ENCODE data around the gene CXCR1.

CXCR1 gene

DNA sequence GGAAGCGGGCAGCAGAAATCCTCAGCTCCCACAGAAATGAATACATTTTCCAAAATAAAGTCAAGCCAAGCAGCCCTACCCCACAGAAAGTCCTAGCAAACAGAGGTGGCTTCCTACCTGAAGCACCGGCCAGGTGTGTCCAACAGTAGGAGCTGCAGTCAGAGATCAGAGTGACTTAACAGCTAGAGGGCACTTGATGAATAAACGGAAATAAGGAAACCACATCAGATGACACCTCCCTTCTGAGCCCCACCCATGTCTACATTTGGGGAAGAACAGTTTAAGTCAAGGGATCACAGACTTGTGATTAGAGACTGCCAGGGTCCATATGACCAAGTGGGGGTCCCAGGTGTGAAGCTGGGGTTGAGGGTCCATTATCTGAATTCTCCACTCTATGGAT, at the start of gene CXCR1:
Gene CXCR1 (minus strand): TSS at position 172 of the 400 bp plus-strand sequence. CDS start 1,751 bp downstream, outside the sequence.
- no peaks in the 10 kb centered on the region for H3K79me2 ChIP-seq (ENCODE audit: insufficient read depth, low read length)

GRCh38 chr2:218216336-218216673, 49.5 kb upstream of the CXCR1 start:
- no peak for TF ChIP-seq CTCF (IDR thresholded peaks at IDR 0.05; ENCODE audit: low read length)
- TF ChIP-seq EZH2 (IDR thresholded peaks at IDR 0.05; ENCODE audit: borderline replicate concordance, low read length), result no peak
- Histone ChIP-seq H3K79me2 (ENCODE audit: insufficient read depth, low read length) (peaks cover 40% of the 10 kb centered on the region), H3K27ac (ENCODE audit: low read depth, low read length, poor library complexity, severe bottlenecking) (no peak overlapping the region), H3K36me3 (ENCODE audit: insufficient read depth, low read length) (peaks cover 18% of the 10 kb centered on the region), H3K4me3 (ENCODE audit: low read depth, low read length, poor library complexity, severe bottlenecking) (peak overlapping the region; percentile 83), H2AFZ (ENCODE audit: low read length) (peak overlapping the region; percentile 22), H3F3A (ENCODE audit: insufficient read depth, low read length) (no peaks in the 10 kb centered on the region), H3K27me3 (ENCODE audit: insufficient read depth, low read length) (no peaks in the 10 kb centered on the region), H3K4me2 (ENCODE audit: low read length) (peak overlapping the region; percentile 67), H3K9ac (ENCODE audit: low read length) (peak overlapping the region; percentile 62), H3K4me1 (ENCODE audit: insufficient read depth, low read length, severe bottlenecking) (peaks cover 41% of the 10 kb centered on the region), H4K20me1 (ENCODE audit: insufficient read depth, low read length) (no peaks in the 10 kb centered on the region), H3K9me2 (ENCODE audit: low read depth, low read length) (no peaks in the 10 kb centered on the region), H3K9me3 (ENCODE audit: low read length) (no peaks in the 10 kb centered on the region)

More for the DNA sequence above, at the start of gene CXCR1:
- Histone ChIP-seq H3K9ac (ENCODE audit: low read length) (no peak within 1 kb of the TSS), H4K20me1 (ENCODE audit: insufficient read depth, low read length) (no peaks in the 10 kb centered on the region), H3K4me3 (ENCODE audit: low read depth, low read length, poor library complexity, severe bottlenecking) (no peak within 1 kb of the TSS), H3K27ac (ENCODE audit: low read depth, low read length, poor library complexity, severe bottlenecking) (no peak within 1 kb of the TSS), H3K4me2 (ENCODE audit: low read length) (no peak within 1 kb of the TSS), H3K27me3 (ENCODE audit: insufficient read depth, low read length) (peaks cover 12% of the 10 kb centered on the region; the same call in 1 of the 2 replicates), H3K9me3 (ENCODE audit: low read length) (no peaks in the 10 kb centered on the region), H3K36me3 (ENCODE audit: insufficient read depth, low read length) (no peaks in the 10 kb centered on the region), H3K9me2 (ENCODE audit: low read depth, low read length) (no peaks in the 10 kb centered on the region), H3F3A (ENCODE audit: insufficient read depth, low read length) (no peaks in the 10 kb centered on the region), H2AFZ (ENCODE audit: low read length) (no peak within 1 kb of the TSS), H3K4me1 (ENCODE audit: insufficient read depth, low read length, severe bottlenecking) (no peaks in the 10 kb centered on the region)
- TF ChIP-seq EZH2 (IDR thresholded peaks at IDR 0.05; ENCODE audit: borderline replicate concordance, low read length) (no peak), CTCF (IDR thresholded peaks at IDR 0.05; ENCODE audit: low read length) (0 out of 2 replicates have a peak, but pooled peaks have one; percentile 10)

- H3K9ac ChIP-seq (ENCODE audit: low read length), result no peak overlapping the region
- no peak overlapping the region for H2AFZ ChIP-seq (ENCODE audit: low read length)
- TF ChIP-seq CTCF (IDR thresholded peaks at IDR 0.05; ENCODE audit: low read length) (no peak), EZH2 (IDR thresholded peaks at IDR 0.05; ENCODE audit: borderline replicate concordance, low read length) (no peak)
- H3K9me3 ChIP-seq (ENCODE audit: low read length), result peaks cover 10% of the 10 kb centered on the region
- H3K9me2 ChIP-seq (ENCODE audit: low read depth, low read length), result no peaks in the 10 kb centered on the region
- H3K36me3 ChIP-seq (ENCODE audit: insufficient read depth, low read length), result no peaks in the 10 kb centered on the region; the same call in 1 of the 2 replicates
- H3K4me3 ChIP-seq (ENCODE audit: low read depth, low read length, poor library complexity, severe bottlenecking), result no peak overlapping the region
- H3K79me2 ChIP-seq (ENCODE audit: insufficient read depth, low read length), result peaks cover 19% of the 10 kb centered on the region
- no peaks in the 10 kb centered on the region for H3F3A ChIP-seq (ENCODE audit: insufficient read depth, low read length)
- no peak overlapping the region for H3K27ac ChIP-seq (ENCODE audit: low read depth, low read length, poor library complexity, severe bottlenecking)
- peaks cover 19% of the 10 kb centered on the region for H3K4me1 ChIP-seq (ENCODE audit: insufficient read depth, low read length, severe bottlenecking)
- H3K4me2 ChIP-seq (ENCODE audit: low read length), result no peak overlapping the region
- no peaks in the 10 kb centered on the region; the same call in 1 of the 2 replicates for H3K27me3 ChIP-seq (ENCODE audit: insufficient read depth, low read length)
- H4K20me1 ChIP-seq (ENCODE audit: insufficient read depth, low read length), result no peaks in the 10 kb centered on the region
Measured at GRCh38 chr2:218214116-218214515, 47.4 kb upstream of the CXCR1 start.

All from OCI-LY1 (cell line).